ENCODE measurements around the gene CFAP46. TPM values are rescaled to one million over a fixed set of nuclear protein-coding genes. Genes with fewer than 3 reads are reported as not detected.

Gene CFAP46
- total and polyA plus RNA-seq, 4 donors: 0.33 to 0.59 (median 0.42) TPM

GRCh38 chr10:132848951-132849545 is 93.3 kb downstream of the CFAP46 start:
- Histone ChIP-seq H3K4me3 (ENCODE audit: low read depth in 1 of 3, low read length in 3 of 3) (no peak overlapping the region), H3K27ac (ENCODE audit: low read depth in 1 of 2, low read length in 2 of 2) (no peak overlapping the region), H3K9ac (ENCODE audit: low read depth in 1 of 2, low read length in 2 of 2) (no peak overlapping the region), H3K27me3 (ENCODE audit: control insufficient read depth in 4 of 4, insufficient read depth in 4 of 4, low read length in 3 of 4) (peaks cover 0 to 4% (median 0%) of the 10 kb centered on the region in 4 donors), H3K9me3 (ENCODE audit: control insufficient read depth in 4 of 4, low read length in 3 of 4) (peaks cover 0 to 6% (median 0%) of the 10 kb centered on the region in 4 donors), H3K4me1 (ENCODE audit: control insufficient read depth in 4 of 4, insufficient read depth in 4 of 4, low read length in 3 of 4) (no peaks in the 10 kb centered on the region), H3K36me3 (ENCODE audit: control insufficient read depth in 4 of 4, insufficient read depth in 3 of 4, low read depth in 1 of 4, low read length in 3 of 4) (no peaks in the 10 kb centered on the region)
- no peak for DNase-seq (ENCODE audit: low spot score)
- 78% methylated on average over 21 of the region's 21 CpGs for WGBS
- no peak for TF ChIP-seq FOXA2 (IDR thresholded peaks at IDR 0.05)
- TF ChIP-seq HNF4G (IDR thresholded peaks at IDR 0.05): no peak
- TF ChIP-seq ZBTB33 (IDR thresholded peaks at IDR 0.05): no peak
- TF ChIP-seq TAF1 (conservative IDR thresholded peaks at IDR 0.05): no peak

- H3K4me1 ChIP-seq (ENCODE audit: control insufficient read depth in 4 of 4, insufficient read depth in 4 of 4, low read length in 3 of 4): no peaks in the 10 kb centered on the region
- no peak overlapping the region for H3K9ac ChIP-seq (ENCODE audit: low read depth in 1 of 2, low read length in 2 of 2)
- no peak overlapping the region for H3K4me3 ChIP-seq (ENCODE audit: low read depth in 1 of 3, low read length in 3 of 3)
- 10% methylated on average over 12 of the region's 12 CpGs for WGBS
- H3K36me3 ChIP-seq (ENCODE audit: control insufficient read depth in 4 of 4, insufficient read depth in 3 of 4, low read depth in 1 of 4, low read length in 3 of 4): no peaks in the 10 kb centered on the region
- no peak overlapping the region for H3K27ac ChIP-seq (ENCODE audit: low read depth in 1 of 2, low read length in 2 of 2)
- DNase-seq (ENCODE audit: low spot score): no peak
- H3K9me3 ChIP-seq (ENCODE audit: control insufficient read depth in 4 of 4, low read length in 3 of 4): peaks cover 0 to 6% (median under 1%) of the 10 kb centered on the region in 4 donors
- TF ChIP-seq YY1 (IDR thresholded peaks at IDR 0.05) (no peak), REST (IDR thresholded peaks at IDR 0.05) (no peak), HNF4A (conservative IDR thresholded peaks at IDR 0.05) (no peak)
- peaks cover 0 to 4% (median 0%) of the 10 kb centered on the region in 4 donors for H3K27me3 ChIP-seq (ENCODE audit: control insufficient read depth in 4 of 4, insufficient read depth in 4 of 4, low read length in 3 of 4)
Measured at GRCh38 chr10:132848291-132848701, 94.1 kb downstream of the CFAP46 start.

- Histone ChIP-seq H3K9ac (ENCODE audit: low read depth in 1 of 2, low read length in 2 of 2) (no peak overlapping the region), H3K36me3 (ENCODE audit: control insufficient read depth in 4 of 4, insufficient read depth in 3 of 4, low read depth in 1 of 4, low read length in 3 of 4) (no peaks in the 10 kb centered on the region), H3K27me3 (ENCODE audit: control insufficient read depth in 4 of 4, insufficient read depth in 4 of 4, low read length in 3 of 4) (peaks cover 0 to 4% (median 0%) of the 10 kb centered on the region in 4 donors), H3K27ac (ENCODE audit: low read depth in 1 of 2, low read length in 2 of 2) (no peak overlapping the region), H3K9me3 (ENCODE audit: control insufficient read depth in 4 of 4, low read length in 3 of 4) (peaks cover 2 to 10% (median 4%) of the 10 kb centered on the region in 4 donors), H3K4me1 (ENCODE audit: control insufficient read depth in 4 of 4, insufficient read depth in 4 of 4, low read length in 3 of 4) (no peaks in the 10 kb centered on the region), H3K4me3 (ENCODE audit: low read depth in 1 of 3, low read length in 3 of 3) (no peak overlapping the region)
- 48% methylated on average over 17 of the region's 17 CpGs for WGBS
- no peak for DNase-seq (ENCODE audit: low spot score)
- TF ChIP-seq REST (IDR thresholded peaks at IDR 0.05) (no peak), FOXA1 (IDR thresholded peaks at IDR 0.05) (no peak), YY1 (IDR thresholded peaks at IDR 0.05) (no peak), HNF4G (IDR thresholded peaks at IDR 0.05) (no peak), MAX (IDR thresholded peaks at IDR 0.05) (no peak), HNF4A (conservative IDR thresholded peaks at IDR 0.05) (no peak), ATF3 (IDR thresholded peaks at IDR 0.05) (no peak), SP1 (IDR thresholded peaks at IDR 0.05) (no peak), GABPA (IDR thresholded peaks at IDR 0.05 in 1 of 2, conservative IDR thresholded peaks at IDR 0.05 in 1 of 2) (no peak), CTCF (IDR thresholded peaks at IDR 0.05; ENCODE audit: low read depth, low read length, missing input control) (no peak), EGR1 (IDR thresholded peaks at IDR 0.05; ENCODE audit: low read depth in 2 of 2) (no peak), RXRA (IDR thresholded peaks at IDR 0.05) (no peak), JUND (IDR thresholded peaks at IDR 0.05) (no peak), FOXA2 (IDR thresholded peaks at IDR 0.05) (no peak)
Measured at GRCh38 chr10:132847856-132848255, 94.5 kb downstream of the CFAP46 start.

All from liver (tissue), 9 donors.